Ascending aorta (tissue), 2 donors: Measurements from ENCODE around the gene IGSF3. TPM values are rescaled to one million over a fixed set of nuclear protein-coding genes. Genes with fewer than 3 reads are reported as not detected.
A peak's percentile ranks its signal among the peaks of the same experiment; 100 is the strongest.

Experiments
- DNase-seq, 2 donors: peaks; one replicate each; pipeline ENCODE4 v3.0.0-alpha.2; 2019; ENCODE audit warnings: low spot score in 2 of 2
- H3K27ac ChIP-seq, 2 donors: fragments of 200-600 bp; sonication (generic); one replicate each; pipeline ENCODE4 v1.5.1; 2016 to 2017; ENCODE audit warnings: mild to moderate bottlenecking in 1 of 2
- H3K27me3 ChIP-seq: fragments of 200-600 bp; sonication (generic); one replicate; pipeline ENCODE4 v1.5.1; 2017
- H3K36me3 ChIP-seq, 2 donors: fragments of 200-600 bp; sonication (generic); one replicate each; pipeline ENCODE4 v1.5.1; 2016
- H3K4me1 ChIP-seq, 2 donors: fragments of 200-600 bp; sonication (generic); one replicate each; pipeline ENCODE4 v1.5.1; 2016 to 2017; ENCODE audit warnings: mild to moderate bottlenecking in 1 of 2
- H3K4me3 ChIP-seq, 2 donors: fragments of 200-600 bp; sonication (generic); one replicate each; pipeline ENCODE4 v1.5.1; 2016 to 2017; ENCODE audit warnings: mild to moderate bottlenecking in 1 of 2
- H3K9me3 ChIP-seq, 2 donors: fragments of 200-600 bp; sonication (generic); one replicate each; pipeline ENCODE4 v1.5.1; 2016
- intact Hi-C: fragments of 100-400 bp; cut with DNase I; formaldehyde crosslinking; loops from one replicate; pipeline ENCODE4 v1.15.1; 2023
- total RNA-seq: library from RNA; depleted of rRNA; stranded (reverse); fragments of >200 nt; gene quantifications from one replicate; pipeline ENCODE4 v1.1.0, GENCODE V29; 2016
- TF ChIP-seq, protein P1 (sequence below), 3 experiments: fragments of 200-600 bp in 2 of 3; fragments of 450-650 bp in 1 of 3; sonication (generic) in 2 of 3; IDR thresholded peaks; one replicate each; pipeline ENCODE4 v1.5.1; 2016 to 2019; ENCODE audit warnings: antibody characterized with exemption in 3 of 3, mild to moderate bottlenecking in 1 of 3, moderate library complexity in 1 of 3

The IGSF3 gene
- total RNA-seq, result 0.64 TPM

DNA sequence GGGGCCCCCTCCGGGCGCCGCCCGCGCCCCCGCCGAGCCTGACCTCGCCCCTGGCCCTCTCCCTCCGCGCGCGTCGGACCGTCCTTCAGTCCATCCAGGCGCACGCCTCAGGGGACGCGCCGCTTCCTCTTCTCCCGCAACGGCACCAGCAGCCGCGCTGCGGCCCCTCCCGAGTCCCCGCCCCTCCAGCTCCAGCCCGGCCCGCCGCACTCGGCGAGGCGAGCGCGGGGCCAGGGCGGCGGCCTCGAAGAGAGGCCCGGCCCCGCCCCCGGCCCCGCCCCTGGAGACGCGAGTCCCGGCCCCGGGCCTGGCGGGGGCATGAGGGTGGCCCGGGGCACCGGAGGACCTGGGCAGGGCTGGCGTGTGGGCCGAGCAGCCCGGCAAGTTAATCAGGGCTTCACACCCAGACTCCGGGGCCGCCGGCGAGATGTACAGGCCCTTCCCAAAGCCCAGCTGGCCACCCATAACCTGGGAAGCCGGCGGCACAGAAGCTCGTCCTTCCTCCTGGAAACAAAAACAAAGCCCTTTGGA lies at the start of gene IGSF3:
IGSF3 (minus strand) TSS at position 159 of the 531 bp plus-strand sequence. CDS start 1,407 bp downstream, outside the sequence.
- Histone ChIP-seq H3K9me3 (no peaks in the 10 kb centered on the region), H3K4me1 (peaks cover 0 to 5% of the 10 kb centered on the region in 2 donors), H3K27me3 (no peaks in the 10 kb centered on the region), H3K4me3 (peak within 1 kb of the TSS; percentile 77 to 79), H3K36me3 (no peaks in the 10 kb centered on the region), H3K27ac (no peak within 1 kb of the TSS)
- intact Hi-C loops, result no loop called here
- peak in 1 of 2 donors; percentile 71 for DNase-seq
- TF ChIP-seq, protein P1, sequence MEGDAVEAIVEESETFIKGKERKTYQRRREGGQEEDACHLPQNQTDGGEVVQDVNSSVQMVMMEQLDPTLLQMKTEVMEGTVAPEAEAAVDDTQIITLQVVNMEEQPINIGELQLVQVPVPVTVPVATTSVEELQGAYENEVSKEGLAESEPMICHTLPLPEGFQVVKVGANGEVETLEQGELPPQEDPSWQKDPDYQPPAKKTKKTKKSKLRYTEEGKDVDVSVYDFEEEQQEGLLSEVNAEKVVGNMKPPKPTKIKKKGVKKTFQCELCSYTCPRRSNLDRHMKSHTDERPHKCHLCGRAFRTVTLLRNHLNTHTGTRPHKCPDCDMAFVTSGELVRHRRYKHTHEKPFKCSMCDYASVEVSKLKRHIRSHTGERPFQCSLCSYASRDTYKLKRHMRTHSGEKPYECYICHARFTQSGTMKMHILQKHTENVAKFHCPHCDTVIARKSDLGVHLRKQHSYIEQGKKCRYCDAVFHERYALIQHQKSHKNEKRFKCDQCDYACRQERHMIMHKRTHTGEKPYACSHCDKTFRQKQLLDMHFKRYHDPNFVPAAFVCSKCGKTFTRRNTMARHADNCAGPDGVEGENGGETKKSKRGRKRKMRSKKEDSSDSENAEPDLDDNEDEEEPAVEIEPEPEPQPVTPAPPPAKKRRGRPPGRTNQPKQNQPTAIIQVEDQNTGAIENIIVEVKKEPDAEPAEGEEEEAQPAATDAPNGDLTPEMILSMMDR (IDR thresholded peaks at IDR 0.05), result no peak

DNA sequence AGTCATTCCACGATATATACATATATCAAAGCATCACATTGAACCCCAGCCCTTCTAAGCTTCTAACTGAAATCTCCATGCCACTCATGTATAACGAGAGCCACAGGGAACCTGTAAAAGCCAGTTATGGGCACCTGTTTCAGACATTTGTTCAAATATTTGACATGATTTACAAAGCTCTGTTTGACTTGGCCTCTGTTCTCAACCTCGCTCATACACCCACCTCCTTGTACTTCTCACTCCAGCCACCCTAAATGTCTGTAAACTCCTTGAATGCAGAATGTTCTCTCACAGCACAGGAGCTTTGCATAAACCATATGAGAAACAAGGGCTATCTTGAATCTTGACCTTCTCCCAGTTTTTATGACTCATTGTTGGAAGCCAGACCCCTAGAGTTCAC lies 49.8 kb upstream of the IGSF3 start:
- Histone ChIP-seq H3K27ac (no peak overlapping the region), H3K27me3 (no peaks in the 10 kb centered on the region), H3K36me3 (no peaks in the 10 kb centered on the region), H3K4me1 (no peaks in the 10 kb centered on the region), H3K4me3 (no peak overlapping the region), H3K9me3 (no peaks in the 10 kb centered on the region)
- TF ChIP-seq, protein P1 (IDR thresholded peaks at IDR 0.05), result no peak
- no peak for DNase-seq
- intact Hi-C loops, result no loop called here

DNA sequence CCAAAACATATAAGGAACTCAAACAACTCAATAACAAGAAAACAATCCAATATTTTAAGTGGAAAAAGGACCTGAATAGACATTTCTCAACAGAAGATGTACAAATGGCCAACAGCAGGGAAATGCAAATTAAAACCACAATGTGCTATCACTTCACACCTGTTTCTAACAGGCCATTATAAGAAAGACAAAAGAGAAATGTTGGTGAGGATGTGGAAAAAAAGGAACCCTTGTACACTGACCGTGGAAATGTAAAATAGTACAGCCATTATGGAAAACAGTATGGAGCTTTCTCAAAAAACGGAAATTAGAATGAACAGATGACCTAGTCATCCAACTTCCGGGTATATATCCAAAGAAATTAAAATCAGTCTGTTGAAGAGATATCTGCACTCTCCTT lies 48.9 kb upstream of the IGSF3 start:
- H3K9me3 ChIP-seq, result no peaks in the 10 kb centered on the region
- TF ChIP-seq, protein P1 (IDR thresholded peaks at IDR 0.05), result no peak
- no peak for DNase-seq
- H3K27me3 ChIP-seq, result no peaks in the 10 kb centered on the region
- H3K4me3 ChIP-seq, result no peak overlapping the region
- H3K27ac ChIP-seq, result no peak overlapping the region
- intact Hi-C loops, result no loop called here
- no peaks in the 10 kb centered on the region for H3K4me1 ChIP-seq
- H3K36me3 ChIP-seq, result no peaks in the 10 kb centered on the region

DNA sequence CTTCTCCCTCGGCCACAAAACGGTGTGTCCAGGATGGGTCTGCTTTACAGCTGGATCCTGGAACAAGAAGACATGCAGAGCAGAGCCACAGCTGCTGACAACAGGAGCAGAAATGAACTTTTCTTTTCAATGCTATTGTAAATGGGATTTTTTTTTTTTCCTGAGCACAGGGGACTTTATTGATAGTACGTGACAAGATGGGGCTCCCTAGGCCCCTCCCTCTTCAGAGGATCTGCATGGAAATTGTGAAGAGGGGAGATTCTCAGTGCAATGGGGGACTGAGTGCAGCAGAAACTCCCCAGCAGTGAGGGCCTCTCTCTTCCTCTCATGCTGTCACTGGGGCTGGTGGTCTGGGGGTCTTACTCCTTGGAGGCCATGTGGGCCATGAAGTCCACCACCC lies 45.9 kb upstream of the IGSF3 start:
- no peaks in the 10 kb centered on the region for H3K9me3 ChIP-seq
- H3K4me3 ChIP-seq, result no peak overlapping the region
- intact Hi-C loops, result no loop called here
- no peak for DNase-seq
- TF ChIP-seq, protein P1 (IDR thresholded peaks at IDR 0.05), result no peak
- no peak overlapping the region for H3K27ac ChIP-seq
- H3K36me3 ChIP-seq, result no peaks in the 10 kb centered on the region
- no peaks in the 10 kb centered on the region for H3K27me3 ChIP-seq
- peaks cover 0 to 6% of the 10 kb centered on the region in 2 donors for H3K4me1 ChIP-seq

DNA sequence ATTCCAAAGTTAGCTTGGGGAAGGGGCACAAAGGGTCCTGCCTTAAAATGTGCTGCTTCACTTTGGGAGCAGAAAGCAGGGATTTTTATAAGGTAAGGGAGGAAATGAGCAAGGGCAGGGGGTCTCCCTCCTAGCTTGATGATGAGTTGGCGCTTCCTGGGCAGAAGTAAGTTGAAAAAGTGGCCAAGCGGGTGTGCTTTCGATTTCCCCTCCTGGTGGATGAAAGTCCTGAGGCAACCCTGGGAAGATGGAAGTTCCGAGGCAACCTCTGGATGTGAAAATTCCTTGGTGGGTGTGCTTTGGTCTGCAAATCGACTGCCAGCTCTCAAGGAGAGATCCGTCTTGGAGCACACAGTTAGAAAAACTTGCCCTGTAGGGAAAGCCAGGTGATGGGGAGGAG lies 45.0 kb upstream of the IGSF3 start:
- Histone ChIP-seq H3K4me3 (no peak overlapping the region), H3K4me1 (peaks cover 0 to 6% of the 10 kb centered on the region in 2 donors), H3K9me3 (no peaks in the 10 kb centered on the region), H3K27me3 (no peaks in the 10 kb centered on the region), H3K27ac (no peak overlapping the region), H3K36me3 (no peaks in the 10 kb centered on the region)
- TF ChIP-seq, protein P1 (IDR thresholded peaks at IDR 0.05), result no peak
- intact Hi-C loops, result no loop called here
- DNase-seq, result no peak
